HepG2 (cell line): Measurements from ENCODE around the gene ACBD5. TPM values are rescaled to one million over a fixed set of nuclear protein-coding genes. Genes with fewer than 3 reads are reported as not detected.

ENCODE experiments used
- ATAC-seq: fragments of 200-7000 bp; cut with Tn5 transposase; 3 replicates; pipeline ENCODE4 v1.9.1; 2020; ENCODE audit warnings: mild to moderate bottlenecking, moderate library complexity
- BruUV-seq: library from RNA; stranded (reverse); fragments of 400-500 nt; replicated peaks from 2 replicates; lab custom pipeline; 2021; lab: Mats Ljungman, UMichigan
- CTCF ChIA-PET: fragments of 300-600 bp; formaldehyde crosslinking; extraction: SDS; loops from one replicate; lab custom pipeline; 2021; ENCODE audit warnings: low total read pairs, inconsistent platforms, low intra/inter-chr PET ratio; lab: Yijun Ruan, JAX
- POLR2A ChIA-PET: fragments of 350-600 bp; sonication (Branson Sonifier 250); formaldehyde crosslinking; loops from one replicate; lab custom pipeline; 2020; ENCODE audit warnings: antibody characterized with exemption, inconsistent platforms; lab: Yijun Ruan, JAX
- DNase-seq: peaks from one replicate; pipeline ENCODE4 v3.0.0-alpha.2; 2015; ENCODE audit warnings: low spot score
- FAIRE-seq: peaks from 3 replicates; lab custom pipeline; 2011; peaks lifted over from hg19 to GRCh38; lab: Jason Lieb, UNC
- H2AFZ ChIP-seq: one replicate; pipeline ENCODE4 v1.6.1; 2011; ENCODE audit warnings: low read length, inconsistent platforms
- H3K27ac ChIP-seq: fragments of 300-600 bp; 3 replicates; pipeline ENCODE4 v1.8.0; 2011; ENCODE audit warnings: mixed run types, mild to moderate bottlenecking, mixed read lengths, low read length, inconsistent platforms; ENCODE audit not compliant: insufficient read depth; ENCODE audit errors: extremely low read length
- H3K27me3 ChIP-seq, 2 experiments: fragments of 200-600 bp in 1 of 2; 2 replicates in 1 of 2; 3 replicates in 1 of 2; pipeline versions ENCODE4 v1.6.0 to v1.8.0; 2011; ENCODE audit warnings: low read length in 2 of 2, mild to moderate bottlenecking in 2 of 2, moderate library complexity in 2 of 2, inconsistent platforms in 1 of 2; ENCODE audit not compliant: insufficient read depth in 2 of 2, control insufficient read depth in 1 of 2
- H3K36me3 ChIP-seq, 2 experiments: fragments of 200-600 bp in 1 of 2; replicated peaks in 1 of 2; 2 replicates in 1 of 2; 3 replicates in 1 of 2; pipeline versions ENCODE4 v1.5.1 to v1.8.0; 2011; ENCODE audit warnings: low read length in 2 of 2, inconsistent platforms in 1 of 2; ENCODE audit not compliant: insufficient read depth in 2 of 2, control insufficient read depth in 1 of 2
- H3K4me1 ChIP-seq: 2 replicates; pipeline ENCODE4 v1.5.1; 2012; ENCODE audit warnings: low read length, inconsistent platforms; ENCODE audit not compliant: insufficient read depth
- H3K4me2 ChIP-seq: 2 replicates; pipeline ENCODE4 v1.6.0; 2011; ENCODE audit warnings: low read depth, low read length, inconsistent platforms
- H3K4me3 ChIP-seq, 3 experiments: fragments of 200-600 bp in 1 of 3; sonication (generic), shearing (Covaris generic) in 1 of 3; replicated peaks in 1 of 3; 2 replicates each; pipeline ENCODE4 v1.5.1; 2011 to 2016; ENCODE audit warnings: low read length in 3 of 3, inconsistent platforms in 2 of 3, low read depth in 2 of 3, mild to moderate bottlenecking in 2 of 3, control low read depth in 1 of 3, mixed read lengths in 1 of 3; ENCODE audit not compliant: insufficient read depth in 1 of 3
- H3K79me2 ChIP-seq: one replicate; pipeline ENCODE4 v1.6.1; 2011; ENCODE audit warnings: low read length, inconsistent platforms; ENCODE audit not compliant: insufficient read depth
- H3K9ac ChIP-seq: 2 replicates; pipeline ENCODE4 v1.6.0; 2011; ENCODE audit warnings: mild to moderate bottlenecking, low read depth, low read length, inconsistent platforms; ENCODE audit not compliant: insufficient read depth
- H3K9me3 ChIP-seq: 2 replicates; pipeline ENCODE4 v1.5.1; 2012; ENCODE audit warnings: mild to moderate bottlenecking, low read length
- H4K20me1 ChIP-seq: 2 replicates; pipeline ENCODE4 v1.6.0; 2011; ENCODE audit warnings: inconsistent platforms, mild to moderate bottlenecking, low read length, moderate library complexity; ENCODE audit not compliant: insufficient read depth
- BRCA1 ChIP-seq: sonication (generic); formaldehyde crosslinking; IDR thresholded peaks from 2 replicates; pipeline ENCODE4 v1.4.0; 2020; ENCODE audit warnings: missing genetic modification reagents
- CBX5 ChIP-seq: sonication (generic); formaldehyde crosslinking; IDR thresholded peaks from 2 replicates; pipeline ENCODE4 v1.4.0; 2020; ENCODE audit warnings: missing genetic modification reagents, borderline replicate concordance
- CREB3 ChIP-seq: sonication (generic); formaldehyde crosslinking; IDR thresholded peaks from 2 replicates; pipeline ENCODE4 v1.5.0; 2020; ENCODE audit warnings: missing genetic modification reagents
- ETS1 ChIP-seq: sonication (generic); formaldehyde crosslinking; IDR thresholded peaks from 2 replicates; pipeline ENCODE4 v1.4.0; 2020; ENCODE audit warnings: missing genetic modification reagents
- FOSL1 ChIP-seq: sonication (generic); formaldehyde crosslinking; IDR thresholded peaks from 2 replicates; pipeline ENCODE4 v1.9.0; 2021; ENCODE audit warnings: missing genetic modification reagents, borderline replicate concordance
- HIC2 ChIP-seq: sonication (generic); formaldehyde crosslinking; IDR thresholded peaks from 2 replicates; pipeline ENCODE4 v1.9.0; 2022; ENCODE audit warnings: low read depth, missing genetic modification reagents
- KLF11 ChIP-seq: IDR thresholded peaks from 2 replicates; pipeline ENCODE4 v1.6.1; 2016; ENCODE audit warnings: missing compliant biosample characterization
- LBX2 ChIP-seq: sonication (generic); formaldehyde crosslinking; IDR thresholded peaks from 2 replicates; pipeline ENCODE4 v1.5.0; 2020; ENCODE audit warnings: missing genetic modification reagents, mild to moderate bottlenecking, borderline replicate concordance
- MZF1 ChIP-seq: sonication (generic); formaldehyde crosslinking; IDR thresholded peaks from 2 replicates; pipeline ENCODE4 v1.8.1; 2023; ENCODE audit warnings: mild to moderate bottlenecking, missing genetic modification reagents, borderline replicate concordance
- NCOA5 ChIP-seq: sonication (generic); formaldehyde crosslinking; IDR thresholded peaks from 2 replicates; pipeline ENCODE4 v1.4.0; 2020; ENCODE audit warnings: missing genetic modification reagents
- NR2F6 ChIP-seq, 2 experiments: IDR thresholded peaks; 2 replicates each; pipeline ENCODE4 v1.6.1; 2016; ENCODE audit warnings: antibody characterized with exemption in 1 of 2, mild to moderate bottlenecking in 1 of 2
- ZFAT ChIP-seq: sonication (generic); formaldehyde crosslinking; conservative IDR thresholded peaks from 2 replicates; pipeline ENCODE4 v1.8.1; 2023; ENCODE audit warnings: missing genetic modification reagents, inconsistent platforms
- ZNF121 ChIP-seq: sonication (generic); formaldehyde crosslinking; IDR thresholded peaks from 2 replicates; pipeline ENCODE4 v1.5.0; 2020; ENCODE audit warnings: mild to moderate bottlenecking, missing genetic modification reagents
- ZNF44 ChIP-seq: sonication (generic); formaldehyde crosslinking; IDR thresholded peaks from 2 replicates; pipeline ENCODE4 v1.5.1; 2020; ENCODE audit warnings: mild to moderate bottlenecking, missing genetic modification reagents
- ZNF572 ChIP-seq: sonication (generic); formaldehyde crosslinking; IDR thresholded peaks from 2 replicates; pipeline ENCODE4 v1.5.1; 2020; ENCODE audit warnings: mild to moderate bottlenecking, missing genetic modification reagents
- ZNF816 ChIP-seq: sonication (generic); formaldehyde crosslinking; IDR thresholded peaks from 2 replicates; pipeline ENCODE4 v1.8.0; 2022; ENCODE audit warnings: missing genetic modification reagents, mild to moderate bottlenecking, borderline replicate concordance
- WGBS: methylation state at CpG from one replicate; pipeline ENCODE4 v1.1.6; 2017; ENCODE audit warnings: low lambda C conversion rate; 5-methylcytosine and 5-hydroxymethylcytosine counted together
- in situ Hi-C: cut with HindIII; loops from 2 replicates; pipeline ENCODE4 v1.10.0; 2017; ENCODE audit warnings: low pct_unique_long_range_greater_than_20kb; ENCODE audit not compliant: extremely low pct_ligation_motif_present
- intact Hi-C: fragments of 100-400 bp; cut with micrococcal nuclease; formaldehyde crosslinking; loops from one replicate; pipeline ENCODE4 v1.10.0; 2022; ENCODE audit not compliant: unreplicated experiment
- polyA plus RNA-seq, 8 experiments: library from polyadenylated mRNA; depleted of rRNA in 3 of 8; stranded (reverse) in 7 of 8; unstranded in 1 of 8; fragments of >200 nt; fragmentation: Illumina TruSeq in 4 of 8; extraction: Trizol in 4 of 8; gene quantifications; 2 replicates each; pipeline versions ENCODE4 v1.2.1 to v1.2.3, GENCODE V29; 2011 to 2016; ENCODE audit warnings: low read depth in 4 of 8, missing spikeins in 1 of 8, mixed read lengths in 1 of 8; ENCODE audit not compliant: insufficient read depth in 1 of 8
- total RNA-seq, 5 experiments: library from RNA; depleted of rRNA; stranded (reverse); fragments of >200 nt; fragmentation: Illumina TruSeq; extraction: Trizol; gene quantifications; 2 replicates each; pipeline ENCODE4 v1.2.3, GENCODE V29; 2016; ENCODE audit warnings: low read depth in 1 of 5

ACBD5 gene
- total and polyA plus RNA-seq, 2 of the 13 experiments (the other 11 are each of a cell fraction or from before 2014, with no cell fraction given) = 10.3 to 14.8 TPM

GRCh38 chr10:27235706-27236105, 4.9 kb downstream of the ACBD5 start:
- ChIA-PET CTCF (no interaction called here), POLR2A (no interaction called here)
- H3K4me3 ChIP-seq = no peak overlapping the region
- no peak for FAIRE-seq
- no TSS peak for BruUV-seq
- in situ Hi-C loops = no loop called here
- no peak for ATAC-seq
- H3K27ac ChIP-seq = no peak overlapping the region
- DNase-seq = no peak
- H4K20me1 ChIP-seq = no peaks in the 10 kb centered on the region
- peaks cover 0 to 8% of the 10 kb centered on the region in 2 experiments; a peak in 1 of 5 replicates for H3K36me3 ChIP-seq
- H3K79me2 ChIP-seq = peaks cover 10% of the 10 kb centered on the region
- 57% methylated on average over 1 of the region's 1 CpG for WGBS
- peaks cover 28% of the 10 kb centered on the region for H3K4me1 ChIP-seq
- H3K9ac ChIP-seq = no peak overlapping the region
- no peaks in the 10 kb centered on the region for H3K9me3 ChIP-seq
- no peaks in the 10 kb centered on the region for H3K27me3 ChIP-seq
- intact Hi-C loops = no loop called here
- no peak overlapping the region for H2AFZ ChIP-seq
- TF ChIP-seq HIC2 (CRISPR knock-in tag) (no peak), NR2F6 (IDR thresholded peaks at IDR 0.05) (peak; percentile 48), NR2F6 (CRISPR knock-in tag; IDR thresholded peaks at IDR 0.05) (peak; percentile 16; the same call in 1 of the 2 replicates), ZNF121 (CRISPR knock-in tag) (peak; percentile 9; the same call in 1 of the 2 replicates)
- no peak overlapping the region; the same call in 1 of the 2 replicates for H3K4me2 ChIP-seq

- BruUV-seq = no TSS peak
- in situ Hi-C loops = no loop called here
- Histone ChIP-seq H3K9me3 (no peaks in the 10 kb centered on the region), H3K9ac (no peak overlapping the region), H3K4me3 (no peak overlapping the region), H3K4me1 (peaks cover 17% of the 10 kb centered on the region), H3K36me3 (peaks cover 0 to 8% of the 10 kb centered on the region in 2 experiments; a peak in 2 of 5 replicates), H3K4me2 (no peak overlapping the region; the same call in 1 of the 2 replicates), H4K20me1 (no peaks in the 10 kb centered on the region), H3K79me2 (no peaks in the 10 kb centered on the region), H3K27me3 (no peaks in the 10 kb centered on the region), H2AFZ (no peak overlapping the region), H3K27ac (no peak overlapping the region)
- ChIA-PET POLR2A (no interaction called here), CTCF (no interaction called here)
- intact Hi-C loops = no loop called here
- ATAC-seq (no peak), DNase-seq (no peak), FAIRE-seq (no peak)
- 76% methylated on average over 1 of the region's 1 CpG for WGBS
- TF ChIP-seq ZNF44 (no peak), LBX2 (no peak), BRCA1 (no peak), ZNF572 (CRISPR knock-in tag) (no peak), CREB3 (no peak), MZF1 (CRISPR knock-in tag) (no peak), CBX5 (no peak), KLF11 (no peak), ZNF816 (no peak), ETS1 (no peak), NCOA5 (no peak), ZFAT (no peak), FOSL1 (CRISPR knock-in tag) (no peak)
Measured at GRCh38 chr10:27230022-27230421, 10.6 kb downstream of the ACBD5 start.
